Putamen (tissue), 1 donor: ENCODE results near the gene MPST.

Experiments used
- DNase-seq: peaks from one replicate; pipeline ENCODE4 v3.0.0-alpha.2; 2016; ENCODE audit warnings: low spot score

Gene MPST

DNA sequence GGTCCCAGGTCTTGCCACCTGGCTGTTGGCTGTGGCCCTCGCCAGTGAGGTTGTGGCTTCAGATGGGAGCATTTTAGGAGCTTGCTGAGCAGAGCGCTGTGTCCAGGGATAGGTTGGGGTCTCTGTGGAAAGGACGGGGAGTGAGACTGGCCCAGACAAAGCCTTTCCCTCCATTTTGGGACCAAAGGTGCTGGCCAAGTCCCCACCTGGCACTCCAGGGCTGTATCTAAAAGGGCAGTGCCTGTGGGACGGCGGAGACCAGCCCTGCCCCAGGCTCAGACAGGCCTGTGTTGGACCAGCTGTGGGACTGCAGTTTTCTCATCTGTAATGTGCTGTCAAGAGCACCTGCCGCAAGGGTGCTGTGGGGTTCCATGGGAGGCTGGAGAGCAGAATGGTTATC, 27.0 kb downstream of the MPST start:
- DNase-seq, result no peak

DNA sequence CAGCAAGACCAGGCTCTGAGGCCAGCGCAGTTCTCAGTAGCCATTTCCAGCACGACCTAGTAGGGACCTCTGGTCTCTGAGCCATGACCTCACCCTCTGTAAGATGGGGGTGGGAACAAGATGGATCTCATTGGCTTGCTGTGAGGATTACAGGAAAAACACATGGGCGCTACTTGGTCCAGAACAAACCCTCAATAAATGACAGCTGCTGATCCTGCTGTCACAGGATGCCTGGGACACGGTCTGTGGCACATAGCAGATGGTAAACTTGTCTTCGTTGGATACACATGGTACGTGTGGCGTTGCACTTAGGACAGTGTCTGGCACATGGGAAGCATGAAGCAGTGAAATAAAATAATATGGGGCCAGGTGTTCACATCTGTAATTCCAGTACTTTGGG, 27.5 kb downstream of the MPST start:
- DNase-seq, result no peak

DNA sequence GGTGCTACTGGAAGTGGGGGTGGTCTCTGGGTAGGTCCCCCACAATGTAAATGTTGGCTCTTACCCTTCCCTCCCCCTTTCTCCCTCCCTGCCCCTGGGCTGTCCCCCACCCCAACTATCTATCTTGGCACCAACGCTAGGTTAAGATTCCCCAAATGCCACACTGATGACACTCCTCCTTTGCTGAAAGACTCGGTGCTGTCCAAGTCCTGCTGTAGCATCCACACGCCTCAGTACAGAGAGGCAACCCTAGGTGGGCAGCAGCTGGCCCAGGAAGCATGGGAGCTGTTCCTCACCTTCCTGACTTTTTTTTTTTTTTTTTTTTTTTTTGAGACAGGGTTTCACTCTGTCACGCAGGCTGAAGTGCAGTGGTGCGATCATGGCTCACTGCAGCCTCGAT, 28.6 kb downstream of the MPST start:
- DNase-seq, result no peak

DNA sequence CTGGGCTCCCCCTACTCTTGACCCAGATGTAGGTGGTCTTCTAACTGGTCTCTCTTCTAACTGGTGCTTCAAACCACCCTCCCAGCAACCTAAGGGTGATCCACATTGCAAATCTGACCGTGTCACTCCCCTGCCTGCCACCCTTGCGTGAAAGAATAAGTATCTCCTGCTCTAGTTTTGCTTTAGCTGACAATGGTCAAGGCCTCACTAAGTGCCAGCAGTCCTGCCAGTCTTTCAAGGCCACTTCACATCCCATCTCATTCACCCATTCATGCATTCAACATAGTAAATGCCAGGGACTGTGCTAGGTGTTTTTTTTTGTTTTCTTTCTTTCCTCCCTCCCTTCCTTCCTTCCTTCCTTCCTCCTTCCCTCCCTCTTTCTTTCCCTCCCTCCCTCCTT, 29.7 kb downstream of the MPST start:
- no peak for DNase-seq

GRCh38 chr22:37050913-37051312, 31.4 kb downstream of the MPST start:
- no peak for DNase-seq

DNA sequence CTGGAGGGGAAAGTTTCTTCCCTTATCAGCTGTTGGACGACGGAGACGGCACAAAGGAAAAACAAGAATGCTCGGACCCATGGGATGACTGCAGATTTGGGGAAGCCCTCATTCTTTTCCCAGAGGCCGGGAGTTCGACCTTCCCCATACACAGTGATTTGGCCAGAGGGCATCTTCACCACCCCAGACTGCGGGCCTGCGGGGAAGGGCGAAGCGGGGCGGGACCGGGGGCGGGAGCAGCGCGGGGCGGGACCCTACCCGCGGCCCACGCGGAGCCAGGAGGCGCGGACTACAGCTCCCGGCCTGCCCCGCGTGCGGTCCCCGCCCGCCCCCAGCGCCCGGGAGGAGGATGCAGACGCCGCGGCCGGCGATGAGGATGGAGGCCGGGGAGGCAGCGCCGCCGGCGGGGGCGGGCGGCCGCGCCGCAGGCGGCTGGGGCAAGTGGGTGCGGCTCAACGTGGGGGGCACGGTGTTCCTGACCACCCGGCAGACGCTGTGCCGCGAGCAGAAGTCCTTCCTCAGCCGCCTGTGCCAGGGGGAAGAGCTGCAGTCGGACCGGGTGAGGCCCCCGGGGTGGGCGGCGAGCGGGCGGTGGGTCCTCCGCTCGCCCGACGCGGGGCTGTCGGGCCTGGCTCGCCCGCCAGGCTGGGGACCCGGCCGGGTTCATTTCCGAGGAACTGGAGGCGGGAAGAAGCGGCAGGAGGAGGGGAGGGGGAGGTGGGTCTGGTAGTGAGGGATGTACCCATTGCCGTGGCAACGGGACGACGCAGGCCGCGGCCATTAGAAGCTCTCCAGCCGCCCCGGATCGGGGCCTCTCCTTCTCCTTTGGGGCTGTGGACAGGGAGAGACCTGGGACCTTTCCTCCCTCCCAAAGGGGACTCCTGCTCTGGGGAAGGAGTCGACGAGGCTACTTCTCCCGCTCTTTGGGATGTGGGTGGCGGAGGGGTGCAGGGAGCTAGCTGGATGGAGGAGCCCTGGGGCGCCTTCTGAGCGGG, 32.1 kb downstream of the MPST start, which contains the start of gene KCTD17:
KCTD17 (plus strand) TSS at position 352 of the 995 bp plus-strand sequence; CDS start at position 371, 19 bp downstream.
- peak; percentile 81 for DNase-seq

DNA sequence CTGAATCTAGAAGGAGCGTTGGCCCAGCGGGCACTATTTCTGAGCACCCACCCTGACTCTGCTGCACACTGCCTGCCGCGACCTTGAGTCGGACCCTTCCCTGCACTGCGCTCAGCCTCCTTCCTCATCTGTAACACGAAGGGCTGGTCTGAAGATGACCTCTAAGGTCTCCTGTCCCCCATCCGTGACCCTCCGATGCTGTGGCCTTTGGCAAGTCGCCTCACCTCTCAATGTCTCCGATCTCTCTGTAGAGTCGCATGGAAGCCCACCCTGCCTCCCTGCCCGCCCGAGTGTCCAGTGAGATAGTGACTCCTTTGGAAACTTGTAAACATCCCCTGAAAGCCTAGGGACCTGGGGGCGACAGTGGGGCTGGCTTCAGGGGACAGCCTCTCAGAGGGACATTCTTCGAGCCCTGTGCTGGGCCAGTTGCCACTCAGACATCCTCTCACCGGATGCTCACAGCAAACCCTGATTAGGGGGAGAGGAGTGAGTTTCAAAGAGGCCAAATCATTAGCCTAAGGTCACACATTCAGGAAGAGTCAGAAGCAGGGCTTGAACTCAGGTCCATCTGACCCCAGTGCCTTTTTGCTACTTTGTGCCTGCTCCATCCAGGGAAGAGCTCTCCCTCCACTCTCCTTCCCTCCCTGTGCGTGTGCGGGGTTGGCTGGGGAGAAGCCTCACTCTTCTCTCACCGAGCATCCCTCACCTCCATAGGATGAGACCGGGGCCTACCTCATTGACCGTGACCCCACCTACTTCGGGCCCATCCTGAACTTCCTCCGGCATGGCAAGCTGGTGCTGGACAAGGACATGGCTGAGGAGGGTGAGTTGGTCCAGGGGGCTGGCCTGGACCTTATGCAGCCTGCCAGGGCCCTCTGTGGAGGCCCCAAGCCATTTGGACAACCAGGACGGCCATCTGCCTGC, 33.1 kb downstream of the MPST start:
- DNase-seq, result no peak

- DNase-seq, result no peak
These were observed 33.9 kb downstream of the MPST start for GRCh38 chr22:37053310-37054055.

GRCh38 chr22:37054056-37054395, 34.5 kb downstream of the MPST start:
- DNase-seq, result no peak

DNA sequence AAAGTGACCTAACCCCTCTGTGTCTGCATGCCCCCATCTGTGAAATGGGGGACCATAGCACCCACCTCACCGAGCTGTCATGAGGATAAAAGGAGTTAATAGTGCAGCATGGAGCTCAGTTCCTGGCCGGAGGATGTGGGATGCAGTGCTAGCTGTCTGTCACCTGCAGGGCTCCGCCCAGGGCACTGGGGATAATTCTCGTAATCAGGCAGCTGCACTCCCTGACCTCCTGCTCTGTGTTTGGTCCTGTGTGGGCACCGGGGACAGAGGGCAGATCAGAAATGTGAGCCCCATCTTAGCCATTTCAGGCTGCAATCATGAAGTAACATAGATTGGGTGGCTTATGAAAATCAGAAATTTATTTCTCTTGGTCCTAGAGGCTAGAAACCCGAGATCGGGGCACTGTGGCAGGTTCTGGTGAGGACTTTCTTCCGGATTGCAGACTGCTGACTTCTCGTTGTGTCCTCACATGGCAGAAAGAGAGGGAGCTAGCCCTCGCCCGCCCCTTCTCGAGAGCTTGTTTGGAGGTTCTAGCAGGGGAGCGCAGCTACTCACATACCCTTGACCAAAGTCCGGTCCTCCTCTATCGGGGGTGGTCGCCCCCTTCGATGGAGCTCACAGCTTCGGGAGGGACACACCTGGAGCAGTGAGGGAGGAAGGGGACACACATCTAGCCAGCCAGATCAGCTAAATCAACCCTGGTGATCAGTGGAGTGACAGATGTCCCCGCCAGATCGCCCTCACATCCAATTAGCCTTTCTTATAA, 35.2 kb downstream of the MPST start:
- no peak for DNase-seq

GRCh38 chr22:37056246-37056645, 36.7 kb downstream of the MPST start:
- no peak for DNase-seq

- peak; percentile 69 for DNase-seq
These were observed 37.7 kb downstream of the MPST start for GRCh38 chr22:37057226-37057625.

GRCh38 chr22:37057796-37058510, 38.4 kb downstream of the MPST start:
- DNase-seq, result no peak

GRCh38 chr22:37058917-37059701, 39.6 kb downstream of the MPST start:
- no peak for DNase-seq

DNA sequence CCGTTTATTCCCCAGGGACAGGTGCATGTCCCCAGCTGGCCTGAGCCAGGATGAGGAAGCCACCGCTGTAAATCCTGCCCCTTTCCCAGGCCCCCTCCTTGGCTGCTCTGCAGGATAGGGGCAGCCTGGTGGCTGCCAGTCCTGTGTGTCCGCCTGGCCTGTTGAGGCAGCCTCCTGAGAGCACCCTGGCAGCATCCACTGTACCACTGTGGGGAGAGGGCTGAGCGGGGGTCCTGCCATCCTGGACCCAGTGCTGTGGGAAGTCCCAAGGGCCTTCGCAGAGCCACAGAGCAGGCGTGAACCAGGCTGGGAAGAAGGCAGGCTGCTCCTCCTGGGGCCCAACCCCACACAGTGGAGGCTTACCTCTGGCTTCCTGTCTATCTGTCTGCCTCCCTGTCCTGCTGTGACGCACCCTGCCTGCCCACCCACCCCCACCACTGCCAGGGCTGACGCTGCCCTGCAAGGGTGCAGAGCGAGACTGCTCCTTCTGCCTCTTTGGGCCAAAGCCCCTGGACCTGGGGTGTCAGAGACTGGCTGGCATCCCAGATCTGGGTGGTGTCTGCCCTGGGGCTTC, 40.4 kb downstream of the MPST start:
- DNase-seq, result no peak

DNA sequence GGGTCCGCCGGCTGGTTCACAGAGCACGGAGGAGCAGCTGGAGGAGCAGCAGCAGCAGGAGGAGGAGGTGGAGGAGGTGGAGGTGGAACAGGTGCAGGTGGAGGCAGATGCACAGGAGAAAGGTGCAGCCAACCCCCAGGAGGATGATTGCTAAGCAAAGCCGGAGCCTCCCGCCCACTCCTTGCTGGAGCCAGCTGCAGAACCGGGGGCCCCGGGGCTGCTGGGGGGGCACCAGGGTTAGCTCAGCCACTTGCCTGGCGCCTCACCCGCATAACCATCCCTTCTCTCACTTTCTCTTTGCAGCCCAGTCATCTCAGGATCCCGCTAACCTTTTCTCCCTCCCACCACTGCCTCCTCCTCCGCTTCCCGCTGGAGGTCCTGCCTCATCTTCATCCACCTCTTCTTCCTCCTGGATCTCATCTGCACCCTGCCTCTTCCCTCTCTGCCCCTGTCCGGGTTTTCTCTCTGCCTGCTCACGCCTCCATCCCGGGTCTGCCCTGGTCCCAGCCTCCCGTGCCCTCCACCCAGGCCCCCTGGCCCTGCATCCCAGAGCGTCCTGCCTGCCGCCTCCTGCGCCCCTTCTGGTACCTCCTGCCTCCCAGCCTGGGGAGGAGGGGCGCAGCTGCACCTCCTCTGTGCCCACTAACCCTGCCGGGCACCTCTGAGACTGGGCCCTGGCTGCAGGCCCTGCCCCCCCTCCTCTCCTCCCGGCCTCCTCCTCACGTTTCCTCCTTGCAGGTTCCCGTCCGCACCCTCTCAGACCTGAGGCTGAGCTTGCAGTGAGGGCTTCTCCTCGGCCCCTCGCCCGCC, 41.5 kb downstream of the MPST start:
- DNase-seq, result peak; percentile 66

GRCh38 chr22:37061611-37062375, 42.3 kb downstream of the MPST start:
- no peak for DNase-seq

DNA sequence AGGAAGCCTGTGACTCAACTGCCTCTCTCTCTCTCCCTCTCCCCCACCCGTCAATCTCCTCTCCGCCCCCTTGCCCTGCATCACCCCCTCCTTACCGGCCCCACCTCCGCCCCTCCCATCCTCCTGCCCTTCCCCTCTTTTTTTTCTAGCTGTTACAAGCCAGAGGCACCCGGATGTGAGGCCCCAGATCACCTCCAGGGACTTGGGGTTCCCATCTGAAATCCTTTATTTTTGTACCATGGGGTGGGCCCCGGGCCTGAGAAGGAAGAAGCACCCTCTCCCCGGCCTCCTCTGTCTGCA, 42.8 kb downstream of the MPST start:
- DNase-seq, result peak; percentile 74
